Measurements from ENCODE around the gene AGR3.

Gene AGR3

DNA sequence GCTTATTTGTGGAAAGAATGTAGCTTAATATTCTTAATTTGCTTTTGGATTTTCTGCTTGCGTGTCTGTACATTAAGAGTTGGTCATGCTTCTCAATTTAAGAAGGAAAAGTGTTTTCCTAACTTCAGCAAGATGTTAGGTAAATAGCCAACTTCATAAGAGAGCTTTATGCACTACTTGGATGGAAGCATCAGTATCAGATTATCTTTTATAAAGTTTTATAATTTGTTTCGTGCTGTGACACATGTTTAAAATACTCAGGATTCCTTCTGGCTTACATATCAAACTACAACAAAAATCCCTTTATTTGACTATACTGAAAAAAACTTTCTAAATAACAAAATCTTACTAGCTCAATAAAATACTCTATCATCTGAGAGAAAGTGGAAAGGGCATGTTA, 42.1 kb downstream of the AGR3 start:
- FAIRE-seq (no peak), DNase-seq (ENCODE audit: extremely low spot score, insufficient read length, low read depth) (no peak)

DNA sequence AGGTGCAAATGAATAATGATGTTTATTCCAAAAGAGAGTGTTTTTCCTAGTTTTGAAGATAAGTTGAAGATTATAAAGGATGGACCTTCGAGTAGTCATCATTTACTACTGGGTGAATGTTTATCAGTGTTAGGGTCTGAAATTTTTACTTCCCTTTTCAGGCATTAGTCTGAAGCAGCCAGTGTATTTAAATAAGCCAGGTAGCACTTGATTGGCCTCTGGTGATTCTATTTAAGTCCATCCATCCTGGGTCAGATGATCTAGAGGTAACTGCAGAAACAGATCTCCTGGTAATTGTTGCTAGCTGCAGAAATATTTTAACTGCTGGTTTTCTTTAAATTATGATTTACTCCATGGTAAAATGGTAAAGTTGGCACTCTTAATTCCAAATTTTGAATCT, 42.9 kb downstream of the AGR3 start:
- FAIRE-seq = no peak
- no peak for DNase-seq (ENCODE audit: extremely low spot score, insufficient read length, low read depth)

DNA sequence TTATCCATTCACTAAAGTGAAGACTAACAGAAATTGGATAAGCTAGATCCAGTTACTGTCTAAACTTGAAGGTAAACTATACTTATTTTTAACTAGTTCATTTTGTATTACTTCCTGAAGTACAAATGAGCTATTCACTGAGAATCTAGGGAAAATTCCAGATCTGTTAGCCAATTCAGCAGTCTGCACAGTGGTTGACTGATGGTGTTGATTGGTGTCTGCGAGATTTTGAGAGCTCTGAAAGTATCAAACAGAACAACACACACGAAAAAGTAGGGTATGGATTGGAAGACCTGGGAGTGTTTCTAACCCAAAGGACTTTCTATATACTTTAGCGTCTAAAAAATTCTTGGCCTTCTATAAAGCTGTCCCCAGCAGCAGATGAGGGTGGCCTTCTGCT, 43.4 kb downstream of the AGR3 start:
- DNase-seq (ENCODE audit: extremely low spot score, insufficient read length, low read depth) (no peak), FAIRE-seq (no peak)

DNA sequence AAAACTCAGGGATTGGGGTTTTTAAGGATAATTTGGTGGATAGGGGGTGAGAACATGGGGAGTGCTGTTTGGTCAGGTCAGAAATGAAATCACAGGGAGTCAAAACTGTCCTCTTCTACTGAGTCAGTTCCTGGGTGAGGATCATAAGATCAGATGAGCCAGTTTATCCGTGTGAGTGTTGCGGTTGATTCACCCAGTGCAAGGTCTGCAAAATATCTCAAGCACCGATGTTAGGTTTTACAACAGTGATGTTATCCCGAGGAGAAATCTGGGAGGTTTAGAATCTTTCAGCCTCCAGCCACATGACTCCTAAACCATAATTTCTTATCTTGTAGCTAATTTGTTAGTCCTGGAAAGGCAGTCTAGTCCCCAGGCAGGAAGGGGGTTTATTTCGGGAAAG, 45.3 kb downstream of the AGR3 start:
- FAIRE-seq (no peak), DNase-seq (ENCODE audit: extremely low spot score, insufficient read length, low read depth) (no peak)

DNA sequence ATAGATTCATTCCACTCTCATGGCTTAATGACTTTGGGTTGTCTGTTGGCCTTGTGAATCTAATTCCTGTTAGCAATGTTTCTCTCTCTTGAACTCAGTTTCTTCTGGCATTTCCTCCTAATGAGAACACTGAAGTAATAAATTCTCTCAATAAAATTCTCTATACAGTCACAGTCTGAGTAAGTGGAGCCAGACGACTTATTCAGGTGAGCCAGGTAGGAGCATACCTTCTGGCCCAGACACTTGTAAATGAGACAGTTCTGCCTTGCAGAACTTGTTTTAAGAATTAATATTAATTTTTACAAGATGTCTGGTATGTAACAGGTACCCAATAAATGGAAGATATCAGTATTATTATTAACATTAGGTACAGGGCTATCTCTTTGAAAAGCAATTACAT, 48.4 kb downstream of the AGR3 start:
- FAIRE-seq (no peak), DNase-seq (ENCODE audit: extremely low spot score, insufficient read length, low read depth) (no peak)

DNA sequence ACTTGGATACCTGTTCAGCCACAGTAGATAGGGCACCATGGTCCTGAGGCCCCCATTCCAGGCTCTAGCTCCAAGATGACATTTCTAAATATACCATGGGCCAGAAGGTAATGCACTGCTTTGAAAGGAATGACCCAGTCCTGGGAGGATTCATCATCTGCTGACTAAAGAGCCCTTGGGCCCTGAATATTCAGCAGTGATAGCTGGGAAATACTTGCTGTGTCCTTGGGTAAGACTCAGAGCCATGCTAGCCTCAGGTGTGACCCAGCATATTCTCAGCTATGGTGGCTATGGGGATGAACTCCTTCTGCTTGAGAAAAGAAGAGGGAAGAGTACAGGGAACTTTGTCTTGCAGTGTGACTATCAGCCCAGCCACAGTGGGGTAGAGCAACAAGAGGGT, 55.7 kb downstream of the AGR3 start:
- FAIRE-seq = no peak

DNA sequence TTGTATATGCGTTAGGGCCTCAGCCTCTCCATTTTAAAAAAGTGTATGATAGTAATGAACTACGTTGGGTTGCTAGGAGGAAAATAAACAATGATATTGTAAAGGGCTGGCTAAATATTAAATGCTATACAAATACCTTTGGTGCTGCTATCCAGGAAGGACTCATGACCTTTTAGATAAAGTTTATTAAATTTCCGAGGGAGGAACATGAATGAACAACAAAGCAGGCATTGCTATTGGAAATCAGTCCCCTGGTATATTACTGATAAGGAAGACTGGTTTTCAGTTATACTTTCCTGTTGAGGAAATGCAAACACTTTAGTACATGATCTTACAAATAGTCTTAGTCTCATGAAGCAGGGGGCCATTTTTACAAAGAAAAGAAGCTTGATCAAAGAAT, 59.8 kb downstream of the AGR3 start:
- no peak for DNase-seq (ENCODE audit: extremely low spot score, insufficient read length, low read depth)
- FAIRE-seq = no peak

More for the DNA sequence above, 55.7 kb downstream of the AGR3 start:
- no peak for DNase-seq (ENCODE audit: extremely low spot score, insufficient read length, low read depth)

DNA sequence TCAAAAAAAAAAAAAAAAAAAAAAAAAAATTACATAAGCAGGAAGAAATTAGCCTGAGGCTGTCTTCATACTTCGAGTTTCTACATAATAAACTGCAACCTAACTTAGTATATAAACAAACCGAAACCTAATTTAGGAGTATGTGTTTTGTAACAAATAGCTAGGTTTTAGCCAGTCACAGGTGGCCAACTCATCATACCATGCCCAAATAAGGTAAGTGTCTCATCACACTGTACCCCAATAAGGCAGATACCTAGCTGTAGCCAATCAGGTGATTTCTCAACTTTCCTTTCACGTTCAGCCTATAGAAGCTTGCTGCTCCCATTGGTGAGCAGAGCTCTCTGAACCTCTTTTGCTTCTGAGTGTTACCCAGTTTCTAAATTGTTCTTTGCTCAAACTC, 63.1 kb downstream of the AGR3 start:
- FAIRE-seq = no peak
- no peak for DNase-seq (ENCODE audit: extremely low spot score, insufficient read length, low read depth)

DNA sequence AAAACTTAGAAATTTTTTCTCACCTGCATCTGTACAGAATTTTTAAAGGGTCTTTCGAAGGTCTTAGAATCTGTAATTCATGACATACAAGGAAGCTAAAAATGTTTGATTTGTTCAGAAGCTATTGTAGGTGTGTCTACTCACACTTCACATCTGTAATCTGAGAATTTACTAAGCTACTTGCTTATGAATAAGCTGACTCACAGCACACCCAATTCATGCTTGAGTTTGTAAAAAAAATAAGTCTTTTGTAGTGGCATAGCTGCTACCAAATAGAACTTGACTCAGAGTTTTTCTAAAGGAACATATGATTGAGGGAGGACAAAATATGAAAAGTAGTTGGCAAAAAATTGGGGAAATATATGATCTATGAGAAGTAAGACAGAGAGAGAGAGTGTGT, 64.2 kb downstream of the AGR3 start:
- no peak for FAIRE-seq
- no peak for DNase-seq (ENCODE audit: extremely low spot score, insufficient read length, low read depth)

DNA sequence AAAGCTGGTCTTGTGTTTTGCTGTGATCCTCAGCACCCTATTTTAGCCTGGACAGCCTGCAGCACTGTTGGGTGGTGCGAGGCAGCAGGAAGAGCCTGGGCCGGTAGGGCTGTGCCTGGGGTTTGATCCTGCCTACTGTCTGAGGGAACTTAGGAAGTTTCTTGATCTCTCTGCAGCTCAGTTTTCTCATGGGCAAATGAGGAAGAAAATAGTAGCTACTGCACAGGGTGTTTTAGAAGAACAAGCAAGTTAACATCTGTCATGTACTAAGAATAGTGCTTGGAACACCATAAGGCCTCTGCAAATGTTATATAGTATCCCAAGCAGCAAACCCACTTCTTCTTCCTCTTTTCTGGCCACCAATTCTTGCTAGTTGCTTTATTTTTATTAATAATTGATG, 65.0 kb downstream of the AGR3 start:
- DNase-seq (ENCODE audit: extremely low spot score, insufficient read length, low read depth) (no peak), FAIRE-seq (no peak)

DNA sequence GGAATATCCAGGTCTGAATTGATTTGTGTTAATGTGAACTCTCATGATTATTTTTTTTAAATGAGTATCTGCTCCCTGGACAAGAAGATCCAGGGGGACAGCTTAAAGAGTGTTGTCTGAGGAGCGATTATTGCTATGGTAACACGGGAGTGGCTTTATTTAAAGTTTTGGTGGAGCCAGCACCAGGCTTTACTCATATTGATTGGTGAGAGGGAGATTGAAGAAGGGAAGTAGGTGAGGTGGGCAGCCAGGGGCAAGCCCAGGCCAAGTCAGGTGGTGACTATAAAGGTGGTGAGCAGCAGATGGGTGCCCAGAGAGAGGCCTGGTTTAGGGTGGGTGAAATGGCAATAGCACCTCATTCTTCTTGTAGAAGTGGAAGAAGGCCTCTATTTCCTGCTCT, 66.8 kb downstream of the AGR3 start:
- no peak for DNase-seq (ENCODE audit: extremely low spot score, insufficient read length, low read depth)
- no peak for FAIRE-seq

DNA sequence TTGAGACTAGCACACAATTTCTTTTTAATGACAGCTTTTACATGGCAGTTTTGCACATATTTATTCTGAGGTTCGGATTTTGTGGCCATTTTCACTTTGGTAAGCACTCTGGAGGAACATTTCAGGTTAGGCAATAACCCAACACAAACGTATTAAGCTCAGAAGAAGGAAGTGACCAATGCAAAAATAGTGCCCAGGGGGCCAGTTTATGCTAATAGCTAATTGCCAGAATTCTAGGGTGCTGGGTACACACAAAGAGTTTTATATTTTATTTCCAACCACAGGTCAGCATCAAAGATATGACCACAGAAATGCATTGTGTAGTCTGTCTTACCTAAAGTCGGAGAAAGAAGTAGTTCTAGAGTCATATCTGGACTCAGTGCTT, 68.6 kb downstream of the AGR3 start:
- DNase-seq (ENCODE audit: extremely low spot score, insufficient read length, low read depth) = no peak
- FAIRE-seq = no peak

DNA sequence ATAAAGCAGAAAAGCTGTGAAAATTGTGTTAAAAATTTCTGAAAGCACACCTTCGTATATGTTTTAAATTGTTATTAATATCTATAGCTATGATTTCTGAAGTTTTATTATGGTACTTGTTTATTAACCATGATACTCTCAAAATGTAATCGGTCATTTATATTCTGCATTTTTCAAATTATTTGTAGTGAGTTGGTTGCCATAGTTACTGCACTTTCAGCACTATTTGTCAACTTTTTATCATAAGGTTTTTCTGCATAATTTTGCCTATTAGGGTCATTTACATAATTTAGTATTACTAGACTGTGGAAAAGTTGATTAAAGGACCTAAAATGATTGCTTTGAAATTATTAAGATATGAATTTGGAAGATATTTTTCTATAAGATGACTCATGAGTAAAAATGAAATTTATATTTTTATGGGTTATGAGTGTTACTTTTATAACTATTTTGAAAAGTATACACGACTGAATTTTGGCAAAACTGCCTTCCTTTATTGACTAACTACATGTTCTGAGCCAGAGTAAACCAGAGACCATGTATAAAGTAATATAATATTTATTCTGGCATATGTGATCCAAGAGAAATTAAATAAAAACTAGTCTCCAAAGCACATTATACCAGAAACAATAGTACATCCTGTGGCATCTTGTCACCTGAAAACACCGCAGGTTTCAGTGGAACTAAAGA, 69.1 kb downstream of the AGR3 start:
- FAIRE-seq (no peak), DNase-seq (ENCODE audit: extremely low spot score, insufficient read length, low read depth) (no peak)

DNA sequence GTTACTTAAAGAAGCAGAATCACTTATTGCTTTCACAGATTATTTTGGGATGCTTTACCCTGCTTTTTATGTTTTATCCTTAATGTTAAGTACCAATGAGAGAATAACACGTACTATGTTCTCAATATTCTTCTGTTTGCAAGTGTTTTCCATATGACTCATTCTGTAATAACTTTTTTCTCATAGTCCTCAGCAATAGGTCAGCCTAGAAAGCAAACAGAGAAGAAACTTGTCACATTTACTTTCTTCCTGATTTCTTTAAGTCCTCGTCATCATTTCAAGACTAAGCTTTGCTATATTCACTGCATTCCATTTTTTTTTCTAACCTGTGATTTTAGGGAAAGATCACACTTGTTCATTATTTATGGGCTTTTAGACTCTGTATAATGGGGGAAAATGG, 70.2 kb downstream of the AGR3 start:
- FAIRE-seq = no peak

DNA sequence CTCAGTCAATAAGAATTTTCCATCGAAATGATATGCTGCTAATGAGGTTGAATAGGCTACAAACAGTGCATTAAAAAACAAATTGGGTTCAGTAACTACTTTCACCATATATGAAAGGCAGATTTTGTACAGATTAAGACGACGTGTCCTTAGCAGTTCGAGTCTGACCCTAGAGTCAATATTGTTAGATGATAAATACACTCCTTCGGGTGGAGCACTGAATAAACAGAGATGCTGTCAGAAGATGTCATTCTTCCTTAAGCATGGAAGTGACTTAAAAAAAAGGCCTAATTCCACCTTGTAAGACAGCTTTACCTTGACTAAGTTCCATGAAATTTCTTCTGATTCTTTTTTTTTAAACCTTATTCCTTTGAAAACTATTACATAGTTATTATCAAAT, 71.2 kb downstream of the AGR3 start:
- no peak for DNase-seq (ENCODE audit: extremely low spot score, insufficient read length, low read depth)
- no peak for FAIRE-seq

More for the DNA sequence above, 70.2 kb downstream of the AGR3 start:
- DNase-seq (ENCODE audit: extremely low spot score, insufficient read length, low read depth) = no peak

DNA sequence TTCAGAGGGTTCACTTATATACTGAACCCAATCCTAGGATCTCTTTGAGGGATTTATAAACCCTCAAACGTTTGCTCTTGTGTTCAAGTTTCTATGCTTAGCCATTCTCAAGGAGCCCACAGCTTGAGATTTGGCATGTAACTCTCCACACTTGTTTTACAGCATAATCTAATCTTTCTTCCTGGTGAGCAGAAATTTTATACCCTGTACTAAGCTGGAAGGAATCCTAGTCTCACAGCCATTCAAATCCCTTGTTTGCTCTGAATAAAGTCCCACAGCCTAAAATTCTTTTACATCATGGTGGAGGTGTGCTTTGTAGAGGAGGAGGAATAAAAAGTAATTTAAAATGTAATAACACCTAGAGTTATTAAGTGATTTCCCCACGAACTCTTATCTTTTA, 71.7 kb downstream of the AGR3 start:
- no peak for DNase-seq (ENCODE audit: extremely low spot score, insufficient read length, low read depth)
- no peak for FAIRE-seq
